Spinal cord (tissue), 10 donors: ENCODE data around the gene CHKB. TPM values are rescaled to one million over a fixed set of nuclear protein-coding genes. Genes with fewer than 3 reads are reported as not detected.

Experiments used
- DNase-seq, 6 donors: peaks; one replicate each; pipeline versions ENCODE4 v3.0.0 to v3.0.0-alpha.2; 2013 to 2015; ENCODE audit warnings: low spot score in 6 of 6, low read depth in 4 of 6
- H3K27ac ChIP-seq: one replicate; pipeline ENCODE4 v1.5.1; 2013; ENCODE audit warnings: low read depth, low read length, control low read depth
- H3K27me3 ChIP-seq: one replicate; pipeline ENCODE4 v1.6.1; 2013; ENCODE audit warnings: low read length; ENCODE audit not compliant: control insufficient read depth, insufficient read depth
- H3K36me3 ChIP-seq: one replicate; pipeline ENCODE4 v1.6.1; 2013; ENCODE audit warnings: low read length; ENCODE audit not compliant: control insufficient read depth, insufficient read depth
- H3K4me1 ChIP-seq: one replicate; pipeline ENCODE4 v1.6.1; 2013; ENCODE audit warnings: low read length; ENCODE audit not compliant: control insufficient read depth, insufficient read depth
- H3K4me3 ChIP-seq: one replicate; pipeline ENCODE4 v1.5.1; 2013; ENCODE audit warnings: low read depth, low read length, control low read depth
- H3K9me3 ChIP-seq: one replicate; pipeline ENCODE4 v1.6.1; 2013; ENCODE audit warnings: low read length; ENCODE audit not compliant: control insufficient read depth, insufficient read depth
- WGBS: methylation state at CpG from one replicate; pipeline ENCODE4 v1.1.5; 2013; ENCODE audit warnings: missing lambda C conversion rate; ENCODE audit not compliant: insufficient coverage; 5-methylcytosine and 5-hydroxymethylcytosine counted together
- polyA plus RNA-seq, 2 donors: library from polyadenylated mRNA; unstranded; fragments of 120-200 nt; gene quantifications; one replicate each; pipeline ENCODE4 v1.2.1, GENCODE V29; 2013; ENCODE audit not compliant: insufficient read length in 2 of 2
- total RNA-seq, 2 donors: library from RNA; depleted of rRNA in 1 of 2; stranded (reverse); fragments of 120-200 nt in 1 of 2; fragments of >200 nt in 1 of 2; gene quantifications; one replicate each; pipeline versions ENCODE4 v1.2.3 to v1.2.4, GENCODE V29; 2013 to 2014
- donor health status: healthy.

Gene CHKB
- total and polyA plus RNA-seq, 4 donors = 28.8 to 89.6 (median 84.9) TPM

DNA sequence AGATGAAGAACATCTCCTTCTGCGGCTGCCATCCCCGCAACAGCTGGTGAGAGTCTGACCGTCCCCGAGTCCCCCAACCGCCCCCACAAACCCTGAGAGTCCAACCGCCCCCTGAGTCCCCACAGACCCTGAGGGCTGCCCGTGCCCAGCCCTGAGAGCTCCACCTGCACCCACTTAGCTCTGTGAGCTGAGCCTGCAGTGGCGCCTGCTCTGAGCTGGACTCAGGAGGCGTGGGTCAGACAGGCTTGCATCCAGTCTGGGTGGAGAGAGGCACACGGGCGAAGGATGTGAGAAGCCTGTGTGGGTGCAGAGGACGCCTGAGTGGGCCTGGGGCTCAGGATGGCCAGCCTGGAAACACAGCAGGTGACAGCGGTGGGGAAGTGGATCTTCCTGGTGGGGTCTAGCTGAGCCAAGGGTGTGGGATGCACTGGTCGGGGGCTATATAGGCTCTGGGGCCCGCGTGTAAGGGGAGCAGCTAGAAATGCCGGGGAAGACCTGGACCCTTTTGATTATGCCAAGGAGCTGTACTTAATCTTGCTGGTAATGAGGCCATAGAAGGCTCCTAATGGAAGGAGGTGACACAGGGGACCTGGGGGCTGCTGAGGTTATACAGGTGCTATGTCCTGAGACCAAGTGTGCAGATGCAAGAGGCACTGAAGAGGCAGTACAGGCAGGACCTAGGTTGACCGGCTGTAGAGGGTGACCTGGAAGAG lies 24.5 kb upstream of the CHKB start:
- peaks cover 94% of the 10 kb centered on the region for H3K36me3 ChIP-seq
- H3K4me3 ChIP-seq = no peak overlapping the region
- H3K27me3 ChIP-seq = no peaks in the 10 kb centered on the region
- H3K4me1 ChIP-seq = peaks cover 9% of the 10 kb centered on the region
- WGBS = 79% methylated on average over 16 of the region's 18 CpGs
- H3K27ac ChIP-seq = no peak overlapping the region
- H3K9me3 ChIP-seq = no peaks in the 10 kb centered on the region
- DNase-seq = no peak

DNA sequence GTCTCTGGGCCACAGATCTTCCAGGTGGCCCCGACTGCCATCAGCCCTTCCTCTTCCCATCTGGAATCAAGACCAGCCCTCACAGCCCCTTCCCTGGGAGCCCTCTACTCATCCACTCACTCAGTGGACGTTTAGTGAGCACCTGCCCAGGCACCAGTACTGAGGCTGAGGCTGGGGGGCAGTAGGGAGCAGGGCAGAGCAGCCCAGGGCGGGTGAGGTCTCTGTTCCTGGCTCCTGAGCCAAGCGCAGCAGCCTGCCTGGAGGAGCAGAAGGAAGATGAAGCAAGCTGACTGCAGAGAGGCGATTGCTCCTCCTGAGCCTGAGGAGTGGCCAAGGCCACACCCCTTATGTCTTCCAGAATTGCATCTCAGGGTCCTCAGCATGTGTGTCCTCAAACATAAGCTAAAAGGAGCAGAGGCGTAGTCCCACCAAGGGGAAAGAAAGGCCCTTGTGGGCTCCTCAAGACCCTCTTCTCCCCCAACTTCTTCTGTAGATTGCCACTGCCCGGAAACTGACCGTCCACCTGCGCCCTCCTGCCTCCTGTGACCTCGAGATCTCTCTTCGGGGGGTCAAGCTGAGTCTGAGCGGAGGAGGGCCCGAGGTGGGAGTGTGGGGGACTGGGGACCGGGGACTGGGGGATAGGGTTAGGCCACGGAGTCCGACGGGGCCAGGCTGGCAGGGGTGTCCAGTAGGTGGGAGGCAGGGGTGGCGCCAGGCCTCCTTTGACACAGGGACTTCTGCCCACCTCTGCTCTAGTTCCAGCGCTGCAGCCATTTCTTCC lies 23.7 kb upstream of the CHKB start:
- no peak for DNase-seq
- Histone ChIP-seq H3K4me1 (peaks cover 16% of the 10 kb centered on the region), H3K4me3 (no peak overlapping the region), H3K36me3 (peaks cover 88% of the 10 kb centered on the region), H3K27me3 (no peaks in the 10 kb centered on the region), H3K9me3 (no peaks in the 10 kb centered on the region), H3K27ac (no peak overlapping the region)
- 66% methylated on average over 12 of the region's 19 CpGs for WGBS

DNA sequence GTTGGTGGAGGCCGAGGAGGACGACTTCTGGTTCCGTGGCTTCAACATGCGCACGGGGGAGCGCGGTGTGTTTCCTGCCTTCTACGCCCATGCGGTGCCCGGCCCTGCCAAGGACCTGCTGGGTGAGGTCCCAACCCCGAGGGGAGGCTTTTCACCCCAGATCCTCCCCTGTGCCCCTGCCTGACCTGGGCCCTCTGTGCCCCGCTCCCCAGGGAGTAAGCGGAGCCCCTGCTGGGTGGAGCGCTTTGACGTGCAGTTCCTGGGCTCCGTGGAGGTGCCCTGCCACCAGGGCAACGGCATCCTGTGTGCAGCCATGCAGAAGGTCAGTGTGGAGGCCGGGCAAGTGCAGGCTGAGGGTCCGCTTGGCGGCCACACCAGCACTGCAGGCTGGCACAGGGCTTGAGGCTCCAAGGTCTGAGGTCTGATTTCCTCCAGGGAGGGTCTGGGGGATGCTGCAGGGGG lies 23.0 kb upstream of the CHKB start:
- Histone ChIP-seq H3K27me3 (no peaks in the 10 kb centered on the region), H3K36me3 (peaks cover 80% of the 10 kb centered on the region)
- WGBS = 78% methylated on average over 20 of the region's 20 CpGs

DNA sequence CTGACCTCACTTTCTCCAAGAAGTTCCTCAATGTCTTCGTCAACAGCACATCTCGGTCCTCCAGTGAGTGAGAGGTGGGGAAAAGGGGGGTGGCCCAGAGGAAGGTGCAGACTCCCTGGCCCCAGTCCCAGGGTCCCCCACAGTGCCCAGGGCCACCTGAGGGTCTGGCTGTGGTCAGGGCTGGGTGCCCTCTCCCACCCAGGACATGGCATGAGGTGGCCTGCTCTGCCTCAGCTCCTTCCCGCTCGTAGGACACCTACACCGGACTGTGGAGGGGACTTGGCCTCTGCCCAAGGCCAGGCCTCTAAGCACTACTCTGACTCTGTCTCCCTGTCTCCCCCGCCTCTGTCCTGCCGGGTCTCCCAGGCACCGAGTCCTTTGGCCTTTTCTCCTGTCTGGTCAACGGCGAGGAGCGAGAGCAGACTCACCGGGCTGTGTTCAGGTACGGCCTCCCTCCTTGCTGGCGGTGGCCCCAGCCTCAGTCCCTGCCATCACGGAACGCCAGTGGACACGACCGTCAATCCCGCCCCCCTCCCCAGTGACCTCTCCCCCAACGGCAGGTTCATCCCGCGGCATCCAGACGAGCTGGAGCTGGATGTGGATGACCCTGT lies 22.5 kb upstream of the CHKB start:
- no peak overlapping the region for H3K27ac ChIP-seq
- WGBS = 91% methylated on average over 12 of the region's 23 CpGs
- H3K27me3 ChIP-seq = no peaks in the 10 kb centered on the region
- H3K9me3 ChIP-seq = no peaks in the 10 kb centered on the region
- H3K36me3 ChIP-seq = peaks cover 75% of the 10 kb centered on the region
- no peak for DNase-seq
- H3K4me1 ChIP-seq = peaks cover 22% of the 10 kb centered on the region
- no peak overlapping the region for H3K4me3 ChIP-seq

More for the DNA sequence above, 23.0 kb upstream of the CHKB start:
- Histone ChIP-seq H3K4me3 (no peak overlapping the region), H3K27ac (no peak overlapping the region), H3K4me1 (peaks cover 21% of the 10 kb centered on the region), H3K9me3 (no peaks in the 10 kb centered on the region)
- no peak for DNase-seq

DNA sequence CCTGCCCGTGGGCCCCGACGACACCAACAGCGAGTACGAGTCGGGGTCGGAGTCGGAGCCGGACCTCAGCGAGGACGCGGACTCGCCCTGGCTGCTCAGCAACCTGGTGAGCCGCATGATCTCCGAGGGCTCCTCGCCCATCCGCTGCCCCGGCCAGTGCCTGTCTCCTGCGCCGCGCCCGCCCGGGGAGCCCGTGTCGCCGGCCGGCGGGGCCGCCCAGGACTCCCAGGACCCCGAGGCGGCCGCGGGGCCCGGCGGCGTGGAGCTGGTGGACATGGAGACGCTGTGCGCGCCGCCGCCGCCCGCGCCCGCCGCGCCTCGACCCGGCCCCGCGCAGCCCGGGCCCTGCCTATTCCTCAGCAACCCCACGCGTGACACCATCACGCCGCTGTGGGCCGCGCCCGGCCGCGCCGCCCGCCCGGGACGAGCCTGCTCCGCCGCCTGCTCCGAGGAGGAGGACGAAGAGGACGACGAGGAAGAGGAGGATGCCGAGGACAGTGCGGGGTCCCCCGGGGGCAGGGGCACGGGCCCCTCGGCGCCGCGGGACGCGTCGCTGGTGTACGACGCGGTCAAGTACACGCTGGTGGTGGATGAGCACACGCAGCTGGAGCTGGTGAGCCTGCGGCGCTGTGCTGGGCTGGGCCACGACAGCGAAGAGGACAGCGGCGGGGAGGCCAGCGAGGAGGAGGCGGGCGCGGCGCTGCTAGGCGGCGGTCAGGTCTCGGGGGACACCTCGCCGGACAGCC lies 21.8 kb upstream of the CHKB start:
- peaks cover 28% of the 10 kb centered on the region for H3K4me1 ChIP-seq
- no peak for DNase-seq
- no peaks in the 10 kb centered on the region for H3K9me3 ChIP-seq
- no peak overlapping the region for H3K27ac ChIP-seq
- WGBS = 61% methylated on average over 92 of the region's 103 CpGs
- H3K27me3 ChIP-seq = no peaks in the 10 kb centered on the region
- peaks cover 68% of the 10 kb centered on the region for H3K36me3 ChIP-seq
- H3K4me3 ChIP-seq = no peak overlapping the region

DNA sequence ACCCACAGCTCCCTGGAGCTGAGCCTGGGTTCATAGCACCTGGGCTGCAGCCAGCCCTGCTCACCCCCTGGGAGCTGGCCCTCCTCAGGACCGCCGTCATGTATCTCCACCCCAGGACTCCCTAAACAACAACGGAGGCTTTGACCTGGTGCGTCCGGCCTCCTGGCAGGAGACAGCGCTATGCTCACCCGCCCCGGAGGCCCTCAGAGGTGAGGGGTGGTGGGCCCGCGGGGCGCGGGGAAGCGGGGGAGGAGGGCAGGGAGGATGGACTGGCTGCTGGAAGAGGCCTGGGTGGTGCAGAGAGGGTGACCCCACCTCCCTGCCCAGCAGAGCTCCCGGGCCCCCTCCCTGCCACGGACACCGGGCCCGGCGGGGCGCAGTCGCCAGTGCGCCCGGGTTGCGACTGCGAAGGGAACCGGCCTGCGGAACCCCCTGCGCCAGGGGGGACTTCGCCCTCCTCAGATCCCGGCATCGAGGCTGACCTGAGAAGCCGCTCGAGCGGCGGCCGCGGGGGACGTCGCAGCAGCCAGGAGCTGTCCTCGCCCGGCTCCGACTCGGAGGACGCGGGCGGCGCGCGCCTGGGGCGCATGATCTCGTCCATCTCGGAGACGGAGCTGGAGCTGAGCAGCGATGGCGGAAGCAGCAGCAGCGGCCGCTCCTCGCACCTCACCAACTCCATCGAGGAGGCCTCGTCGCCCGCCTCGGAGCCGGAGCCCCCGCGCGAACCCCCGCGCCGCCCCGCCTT lies 21.0 kb upstream of the CHKB start:
- no peak overlapping the region for H3K27ac ChIP-seq
- peaks cover 61% of the 10 kb centered on the region for H3K36me3 ChIP-seq
- peaks cover 29% of the 10 kb centered on the region for H3K4me1 ChIP-seq
- H3K4me3 ChIP-seq = no peak overlapping the region
- WGBS = 49% methylated on average over 67 of the region's 70 CpGs
- no peaks in the 10 kb centered on the region for H3K27me3 ChIP-seq
- DNase-seq = no peak
- H3K9me3 ChIP-seq = no peaks in the 10 kb centered on the region

DNA sequence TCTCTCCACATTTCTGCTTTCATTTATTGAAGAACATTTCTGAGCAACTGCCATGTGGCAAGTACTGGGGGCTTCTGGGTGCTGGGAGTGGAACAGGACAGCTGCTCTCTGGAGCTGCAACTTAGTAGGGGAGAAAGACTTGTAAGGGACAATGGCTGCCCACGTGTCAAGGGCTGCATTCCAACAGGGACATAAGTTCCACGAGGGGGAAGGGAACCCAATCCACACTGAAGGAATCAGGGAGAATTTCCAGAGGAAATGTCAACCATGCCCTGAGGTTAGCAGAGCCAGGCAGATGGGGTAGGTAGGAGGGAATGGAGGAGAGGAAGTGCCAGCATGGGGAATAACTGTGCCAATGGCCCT lies 19.7 kb upstream of the CHKB start:
- WGBS = 13% methylated on average over 2 of the region's 2 CpGs
- H3K27ac ChIP-seq = no peak overlapping the region
- no peak overlapping the region for H3K4me3 ChIP-seq
- no peaks in the 10 kb centered on the region for H3K27me3 ChIP-seq
- no peak for DNase-seq
- H3K9me3 ChIP-seq = no peaks in the 10 kb centered on the region
- H3K4me1 ChIP-seq = peaks cover 29% of the 10 kb centered on the region
- peaks cover 47% of the 10 kb centered on the region for H3K36me3 ChIP-seq

DNA sequence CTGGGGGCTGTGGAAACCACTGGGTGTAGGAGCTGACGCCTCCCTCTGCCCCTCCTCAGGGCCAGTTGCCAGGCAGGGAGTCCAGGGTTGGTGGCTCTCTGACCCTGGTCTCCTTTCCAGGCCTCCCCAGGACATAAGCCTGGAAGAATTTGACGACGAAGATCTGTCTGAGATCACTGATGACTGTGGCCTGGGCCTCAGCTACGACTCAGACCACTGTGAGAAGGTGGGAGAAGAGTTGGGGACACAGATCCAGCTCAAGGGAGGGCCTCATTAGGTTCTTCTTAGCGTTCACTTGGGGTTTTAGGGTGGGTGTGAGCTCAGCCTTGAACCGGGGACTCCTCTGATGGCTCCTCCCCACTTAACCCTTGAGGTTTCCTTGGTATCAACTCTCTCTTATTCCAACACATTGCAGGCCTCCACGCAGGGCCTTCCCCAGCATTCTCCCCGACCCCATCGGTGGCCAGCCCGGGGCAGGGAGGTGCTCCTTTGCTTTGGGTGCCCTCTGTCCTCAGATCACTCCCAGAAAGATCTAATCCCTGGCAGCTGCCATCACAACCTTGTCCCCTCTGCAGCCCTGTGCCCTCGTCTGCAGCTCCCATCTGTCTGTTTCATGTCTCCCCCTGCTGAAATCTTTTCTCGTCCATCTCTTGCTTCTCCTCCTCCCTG lies 19.2 kb upstream of the CHKB start:
- peaks cover 47% of the 10 kb centered on the region for H3K36me3 ChIP-seq
- 47% methylated on average over 11 of the region's 12 CpGs for WGBS
- H3K4me1 ChIP-seq = peaks cover 29% of the 10 kb centered on the region
- H3K27ac ChIP-seq = no peak overlapping the region
- H3K4me3 ChIP-seq = no peak overlapping the region
- H3K27me3 ChIP-seq = no peaks in the 10 kb centered on the region
- DNase-seq = no peak
- no peaks in the 10 kb centered on the region for H3K9me3 ChIP-seq
